Endothelial cell of umbilical vein (primary cell): Measurements from ENCODE around the gene TTLL9.

Source experiments
- MYC ChIP-seq: IDR thresholded peaks from one replicate; pipeline ENCODE4 v1.6.1; 2011; ENCODE audit warnings: mild to moderate bottlenecking, low read depth, low read length
- POLR2A ChIP-seq: IDR thresholded peaks from 2 replicates; pipeline ENCODE4 v1.6.1; 2012; ENCODE audit warnings: low read depth, mild to moderate bottlenecking, control low read depth, low read length
- POLR2AphosphoS5 ChIP-seq: IDR thresholded peaks from 2 replicates; pipeline ENCODE4 v1.6.1; 2012; ENCODE audit warnings: low read depth, mild to moderate bottlenecking, control low read depth, low read length, moderate library complexity; ENCODE audit not compliant: insufficient read depth
- TF ChIP-seq, protein P1 (sequence below): IDR thresholded peaks from 2 replicates; pipeline ENCODE4 v1.6.1; 2011; ENCODE audit not compliant: insufficient read depth, insufficient read length
- TF ChIP-seq, protein P2 (sequence below), 2 donors: IDR thresholded peaks; 1 replicate in 1 of 2; 2 replicates in 1 of 2; pipeline ENCODE4 v1.5.1; 2011; ENCODE audit warnings: low read length in 2 of 2, mild to moderate bottlenecking in 2 of 2, moderate library complexity in 2 of 2, control low read depth in 1 of 2, inconsistent platforms in 1 of 2, low read depth in 1 of 2; ENCODE audit not compliant: insufficient read depth in 1 of 2; ENCODE audit errors: extremely low read depth in 1 of 2

DNA sequence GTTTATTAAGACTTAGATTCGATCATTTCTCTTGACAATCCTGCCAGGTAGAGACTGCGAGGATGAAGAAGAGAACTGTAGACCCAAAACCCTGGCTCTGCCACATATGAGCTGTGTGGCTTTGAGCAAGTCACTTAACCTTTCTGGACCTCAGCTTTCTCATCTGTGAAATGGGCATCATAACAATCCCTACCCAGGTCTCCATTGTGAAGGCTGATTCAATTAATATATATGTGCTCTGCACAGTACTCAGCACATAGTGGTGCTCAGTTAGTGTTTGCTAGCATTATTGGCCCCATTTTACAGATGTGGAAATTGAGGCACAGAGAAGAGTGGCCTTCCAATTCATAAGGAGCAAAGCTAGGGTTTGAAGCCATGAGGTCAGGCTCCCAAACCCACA is 105.4 kb downstream of the TTLL9 start:
- TF ChIP-seq POLR2A (no peak), POLR2AphosphoS5 (no peak), MYC (no peak)
- TF ChIP-seq, protein P1, sequence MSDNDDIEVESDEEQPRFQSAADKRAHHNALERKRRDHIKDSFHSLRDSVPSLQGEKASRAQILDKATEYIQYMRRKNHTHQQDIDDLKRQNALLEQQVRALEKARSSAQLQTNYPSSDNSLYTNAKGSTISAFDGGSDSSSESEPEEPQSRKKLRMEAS = no peak
- TF ChIP-seq, protein P2, sequence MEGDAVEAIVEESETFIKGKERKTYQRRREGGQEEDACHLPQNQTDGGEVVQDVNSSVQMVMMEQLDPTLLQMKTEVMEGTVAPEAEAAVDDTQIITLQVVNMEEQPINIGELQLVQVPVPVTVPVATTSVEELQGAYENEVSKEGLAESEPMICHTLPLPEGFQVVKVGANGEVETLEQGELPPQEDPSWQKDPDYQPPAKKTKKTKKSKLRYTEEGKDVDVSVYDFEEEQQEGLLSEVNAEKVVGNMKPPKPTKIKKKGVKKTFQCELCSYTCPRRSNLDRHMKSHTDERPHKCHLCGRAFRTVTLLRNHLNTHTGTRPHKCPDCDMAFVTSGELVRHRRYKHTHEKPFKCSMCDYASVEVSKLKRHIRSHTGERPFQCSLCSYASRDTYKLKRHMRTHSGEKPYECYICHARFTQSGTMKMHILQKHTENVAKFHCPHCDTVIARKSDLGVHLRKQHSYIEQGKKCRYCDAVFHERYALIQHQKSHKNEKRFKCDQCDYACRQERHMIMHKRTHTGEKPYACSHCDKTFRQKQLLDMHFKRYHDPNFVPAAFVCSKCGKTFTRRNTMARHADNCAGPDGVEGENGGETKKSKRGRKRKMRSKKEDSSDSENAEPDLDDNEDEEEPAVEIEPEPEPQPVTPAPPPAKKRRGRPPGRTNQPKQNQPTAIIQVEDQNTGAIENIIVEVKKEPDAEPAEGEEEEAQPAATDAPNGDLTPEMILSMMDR (IDR thresholded peaks at IDR 0.05; ENCODE audit: extremely low read depth in 1 of 2, insufficient read depth in 1 of 2, low read depth in 1 of 2, low read length in 2 of 2) = no peak
